Measurements from ENCODE around the gene PPME1.

PPME1 gene

DNA sequence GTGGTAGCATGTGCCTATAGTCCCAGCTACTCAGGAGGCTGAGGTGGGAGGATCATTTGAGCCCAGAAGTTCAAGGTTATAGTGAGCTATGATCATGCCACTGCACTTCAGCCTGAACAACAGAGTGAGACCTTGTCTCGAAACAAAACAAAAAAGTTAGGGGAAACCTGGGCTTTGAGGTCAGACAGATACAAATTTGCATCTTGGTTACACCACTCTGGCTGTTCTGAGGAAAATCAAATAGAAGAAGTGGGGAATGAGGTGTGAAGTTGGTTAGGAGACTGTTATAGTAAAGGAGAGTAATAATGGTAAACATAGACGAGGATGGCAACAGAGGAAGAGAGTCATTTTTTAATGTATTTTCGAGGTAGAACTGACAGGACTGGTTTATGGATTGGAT is 62.6 kb downstream of the PPME1 start:
- DNase-seq = no peak

DNA sequence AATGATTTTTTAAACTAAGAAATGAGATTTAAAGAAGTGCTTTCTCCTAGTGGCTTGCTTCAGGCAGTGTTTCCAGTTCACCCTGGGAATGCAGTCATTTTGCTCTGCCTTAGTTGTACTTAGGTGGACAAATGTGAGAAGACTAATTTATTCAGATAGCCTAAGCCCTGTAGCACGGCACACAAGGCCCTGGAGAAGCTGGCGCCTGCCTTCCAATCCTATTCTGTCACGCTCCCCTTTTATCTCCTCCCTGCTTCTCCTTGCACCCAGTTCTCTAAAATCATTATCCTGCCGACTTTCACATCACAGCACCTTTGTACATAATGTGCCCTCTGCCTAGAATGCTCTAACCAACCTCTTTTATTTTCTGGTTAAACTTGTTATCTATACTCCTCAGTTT is 64.0 kb downstream of the PPME1 start:
- DNase-seq = no peak

DNA sequence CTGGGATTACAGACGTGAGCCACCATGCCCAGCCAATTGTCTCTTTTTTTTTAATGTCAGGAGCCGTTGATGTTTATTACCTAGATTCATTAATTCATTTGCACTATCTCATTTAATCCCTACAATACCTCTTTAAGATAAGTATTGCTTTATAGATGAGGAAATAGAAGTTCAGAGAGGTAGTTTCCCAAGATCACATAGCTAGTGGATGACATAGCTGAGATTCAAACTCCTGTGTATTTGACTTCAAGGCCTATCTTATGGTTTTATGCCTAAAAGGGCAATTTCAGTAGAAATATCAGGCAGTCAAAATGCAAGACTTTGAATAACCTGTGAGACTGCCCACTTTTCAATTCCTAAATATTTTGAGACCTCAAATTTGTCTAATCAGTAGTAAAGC is 66.5 kb downstream of the PPME1 start:
- no peak for DNase-seq

DNA sequence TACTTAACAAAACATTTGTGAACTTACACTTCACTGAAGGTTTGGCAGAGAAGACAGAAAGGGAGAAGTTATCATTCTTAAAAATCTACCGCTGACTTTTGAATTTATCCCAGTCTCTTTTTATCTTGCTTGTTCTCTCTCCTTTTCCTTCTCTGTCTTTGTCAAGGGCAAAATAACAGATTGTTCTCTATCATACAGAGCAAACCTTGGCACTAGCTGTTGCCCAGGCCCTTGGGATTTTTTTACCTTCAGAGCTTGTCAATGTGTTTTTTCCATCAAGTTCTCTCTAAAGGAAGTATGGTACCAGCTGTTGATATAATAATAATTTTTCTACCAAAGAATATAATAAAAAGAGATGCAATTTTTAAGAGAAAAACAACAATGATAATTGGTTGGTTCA is 67.2 kb downstream of the PPME1 start:
- DNase-seq = no peak

DNA sequence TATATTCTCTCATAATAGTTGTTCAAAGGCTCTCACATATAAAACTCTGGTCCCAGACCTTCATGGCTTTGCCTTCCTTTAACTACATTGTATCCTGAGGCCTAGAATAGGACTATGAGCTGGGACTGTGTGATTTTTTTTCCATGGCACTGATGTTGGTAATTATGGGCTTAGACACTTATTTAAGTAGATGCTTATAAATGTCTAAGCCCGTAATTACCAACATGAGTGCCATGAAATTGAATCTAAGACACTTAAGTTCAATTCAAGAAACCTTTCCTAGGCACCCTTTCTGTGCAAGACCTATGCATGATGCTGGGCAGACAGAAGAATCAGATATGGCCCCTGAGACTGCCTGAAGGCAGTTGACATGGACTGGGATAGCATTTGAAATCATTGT is 77.4 kb downstream of the PPME1 start:
- DNase-seq = peak; percentile 81

DNA sequence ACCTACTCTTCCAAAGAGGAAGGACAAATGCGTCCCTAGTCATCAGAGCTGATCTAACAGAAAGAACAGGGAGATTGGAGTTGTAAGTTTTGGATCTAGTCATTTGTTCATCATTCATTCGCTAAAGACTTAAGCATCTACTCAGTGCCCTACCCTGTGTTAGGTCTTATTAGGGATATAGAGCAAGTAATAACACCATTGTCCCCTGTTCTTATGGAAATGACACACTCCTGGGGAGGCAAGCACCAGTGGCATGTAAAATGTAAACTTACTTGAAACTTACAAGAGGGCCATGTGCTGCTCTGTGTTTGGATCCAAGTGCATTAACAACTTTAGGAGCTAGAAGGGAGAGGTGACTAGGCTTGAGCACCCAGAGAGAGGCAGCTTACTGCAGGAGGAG is 78.4 kb downstream of the PPME1 start:
- DNase-seq = no peak

DNA sequence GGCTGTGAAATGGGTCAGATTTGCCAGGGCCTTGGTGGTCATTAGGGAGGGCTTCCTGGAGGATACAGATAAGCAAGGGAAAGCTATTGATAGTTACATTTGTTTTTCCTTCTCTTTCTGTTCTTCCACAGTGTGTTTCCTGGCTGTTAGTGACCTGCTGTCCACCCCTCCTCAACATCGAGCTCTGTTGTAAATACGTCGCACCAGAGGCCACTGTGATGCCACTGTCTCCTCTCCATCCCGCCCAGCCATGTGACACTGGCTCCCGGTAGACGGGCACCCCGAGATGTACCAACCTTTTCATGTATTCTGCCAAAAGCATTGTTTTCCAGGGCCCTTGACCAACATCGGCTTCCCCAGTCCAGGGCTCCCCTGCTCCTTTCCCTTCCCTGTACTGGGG is 82.3 kb downstream of the PPME1 start:
- DNase-seq = no peak

DNA sequence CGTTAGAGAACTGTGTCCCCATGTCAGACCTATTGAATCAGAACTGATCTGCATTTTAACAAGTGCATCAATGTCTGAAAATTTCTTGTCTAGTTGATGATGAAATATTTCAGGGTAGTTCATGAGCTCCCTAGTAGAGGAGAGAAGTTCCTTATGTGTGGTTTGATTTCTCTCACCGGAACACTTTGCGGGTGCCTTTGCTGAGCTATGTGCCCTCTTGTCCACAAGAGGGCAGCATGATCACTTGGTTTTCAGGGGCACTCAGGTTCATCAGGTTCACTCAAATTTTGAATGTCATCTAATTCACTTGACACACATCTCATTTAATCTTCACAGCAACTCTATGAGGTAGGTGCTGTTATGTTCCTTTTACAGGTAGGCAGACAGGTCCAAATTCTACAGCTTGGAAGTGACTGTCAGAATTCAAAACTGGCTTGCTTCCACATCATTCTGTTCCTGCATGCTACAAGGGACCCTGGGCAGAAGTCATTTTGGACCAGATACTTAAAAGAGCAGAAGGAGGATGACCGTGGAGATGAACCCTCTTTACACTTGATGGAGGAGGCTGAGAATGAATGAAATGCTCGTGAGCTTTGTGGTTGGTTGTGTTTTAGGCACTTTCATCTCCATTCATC is 84.8 kb downstream of the PPME1 start:
- DNase-seq = peak; percentile 33

DNA sequence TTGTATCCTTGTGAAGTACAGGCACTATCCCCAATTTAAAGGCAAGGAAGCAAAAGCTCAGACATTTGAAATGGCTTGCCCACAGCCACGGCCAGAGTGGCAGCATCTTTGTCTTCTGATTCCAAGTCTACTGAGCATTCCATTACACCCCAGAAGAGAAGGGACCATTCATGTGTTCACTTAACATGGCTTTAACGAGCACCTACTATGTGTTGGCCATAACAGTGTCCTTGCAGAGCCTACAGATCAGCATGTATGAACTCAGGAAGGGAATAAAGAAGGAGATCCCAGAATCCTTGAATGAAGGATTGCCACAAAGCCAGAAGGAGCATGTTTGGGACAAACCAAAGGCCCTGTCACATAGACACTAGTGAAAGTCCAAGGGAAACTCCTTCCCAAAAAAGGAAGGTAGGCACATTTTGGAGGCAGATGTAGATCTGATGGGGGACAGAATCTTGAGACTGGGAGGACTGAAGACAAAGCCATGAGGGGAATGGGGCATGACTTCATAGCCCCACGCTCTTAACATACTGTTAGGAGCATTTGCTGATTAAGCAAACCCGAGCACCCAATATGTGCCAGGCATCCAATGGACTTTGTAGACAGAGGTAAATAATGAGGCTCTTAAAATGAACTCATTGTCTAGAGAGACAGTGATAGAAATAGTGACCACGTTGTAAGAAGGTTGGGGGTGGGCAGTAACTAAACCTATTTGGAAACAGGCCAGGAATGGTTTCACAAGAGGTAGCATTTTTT is 85.5 kb downstream of the PPME1 start:
- DNase-seq = no peak

DNA sequence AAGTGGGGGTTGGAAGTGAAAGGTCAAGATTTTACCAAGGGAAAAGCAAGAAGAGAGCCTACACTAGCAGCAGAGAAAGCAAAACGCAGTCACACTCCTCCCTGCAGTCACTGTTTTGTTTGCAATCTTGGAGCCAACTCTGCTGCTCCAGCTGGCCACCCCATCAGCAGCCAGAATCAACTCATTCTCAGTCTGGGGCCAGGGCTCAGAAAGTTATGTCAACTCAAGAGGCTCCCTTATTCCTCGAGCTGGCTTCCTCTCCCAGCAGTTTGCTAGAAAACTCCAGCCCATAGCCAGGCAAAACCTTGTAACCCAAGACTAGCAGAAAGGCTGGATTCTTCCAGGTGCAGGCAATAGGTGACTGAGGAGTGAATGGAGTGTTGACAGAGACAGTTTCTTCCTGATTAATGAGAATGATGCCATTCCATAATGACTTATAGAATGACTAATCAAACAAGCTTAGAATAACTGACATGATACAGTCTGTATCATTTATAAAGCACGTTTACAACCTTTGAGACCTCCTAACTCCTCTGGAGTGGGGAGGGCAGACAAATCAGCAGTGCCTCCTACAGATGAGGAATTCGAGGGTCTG is 87.0 kb downstream of the PPME1 start:
- DNase-seq = no peak

DNA sequence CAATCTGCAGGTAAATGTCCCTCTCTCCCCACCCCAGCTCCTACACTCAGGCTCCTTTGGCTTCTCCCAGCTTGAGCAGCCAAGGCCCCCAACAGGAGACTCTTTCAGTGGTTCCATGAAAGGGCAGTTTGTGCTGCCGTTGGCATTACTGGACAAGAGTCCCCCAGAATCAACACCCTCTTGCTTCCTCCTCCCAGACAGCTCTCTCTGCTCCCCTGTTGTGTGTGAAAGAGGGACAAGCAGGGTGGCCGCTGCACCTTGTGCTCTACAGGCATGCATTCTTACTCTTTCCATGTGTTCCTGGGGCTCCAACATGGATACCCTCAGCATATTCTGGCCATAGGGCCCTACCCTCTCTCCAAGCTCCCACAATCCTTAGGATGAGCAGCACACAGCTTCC is 91.6 kb downstream of the PPME1 start:
- DNase-seq = no peak

DNA sequence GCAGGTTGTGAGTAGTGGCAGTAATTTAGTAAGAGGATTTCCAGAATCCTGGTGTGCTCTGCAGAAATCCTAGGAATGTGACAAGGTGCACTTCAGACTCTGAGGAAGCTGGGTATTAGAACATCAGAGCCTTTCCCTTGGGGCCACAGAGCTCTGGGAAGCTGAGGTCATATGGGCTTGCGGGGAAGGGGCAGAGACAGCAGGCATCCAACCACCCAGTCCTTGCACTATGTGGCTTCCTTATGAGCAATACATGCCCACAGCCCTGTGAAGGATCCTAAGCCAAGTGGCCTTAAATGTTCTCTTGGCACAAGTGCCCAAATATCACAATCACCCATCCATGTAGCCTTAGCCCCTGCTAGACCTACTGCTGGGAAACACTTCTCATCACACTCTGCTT is 94.2 kb downstream of the PPME1 start:
- no peak for DNase-seq

DNA sequence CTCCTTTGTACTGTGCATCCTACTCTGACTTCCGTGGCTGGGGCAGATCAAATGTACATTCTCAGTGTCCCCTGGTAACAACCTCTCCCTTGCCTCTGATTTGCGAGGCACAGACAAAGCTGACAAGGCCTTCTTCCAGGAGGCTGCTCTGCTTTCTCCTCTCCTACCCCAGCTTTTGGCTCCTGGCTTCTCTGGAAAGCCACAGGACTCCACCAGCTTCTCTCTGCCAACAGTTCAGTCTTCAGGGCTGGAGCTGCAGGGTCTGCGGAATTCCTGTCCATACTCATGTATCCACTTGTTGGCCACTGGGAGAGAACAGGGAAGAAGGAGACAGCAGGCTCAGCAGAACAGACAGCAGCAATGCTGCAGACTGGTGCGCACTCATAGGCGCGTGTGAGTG is 95.9 kb downstream of the PPME1 start:
- DNase-seq = no peak

DNA sequence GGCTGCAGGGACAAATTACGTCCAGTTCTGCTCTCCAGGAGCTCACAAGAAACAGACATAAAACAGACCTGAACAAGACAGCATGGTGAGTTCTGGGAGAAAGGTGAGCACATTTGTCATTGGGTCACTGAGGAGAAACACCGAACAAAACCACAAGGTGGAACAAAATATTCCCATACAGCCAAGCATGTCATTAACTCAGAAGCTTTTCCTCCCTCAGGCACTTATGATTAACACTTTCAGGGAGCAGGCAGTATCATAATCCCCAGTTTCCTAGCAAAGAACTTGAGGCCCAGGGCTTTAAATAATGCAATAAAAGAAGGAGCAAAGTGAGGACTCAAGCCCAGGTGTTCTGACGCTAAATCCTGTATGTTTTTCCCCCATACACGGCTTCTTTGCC is 97.4 kb downstream of the PPME1 start:
- peak; percentile 18 for DNase-seq

DNA sequence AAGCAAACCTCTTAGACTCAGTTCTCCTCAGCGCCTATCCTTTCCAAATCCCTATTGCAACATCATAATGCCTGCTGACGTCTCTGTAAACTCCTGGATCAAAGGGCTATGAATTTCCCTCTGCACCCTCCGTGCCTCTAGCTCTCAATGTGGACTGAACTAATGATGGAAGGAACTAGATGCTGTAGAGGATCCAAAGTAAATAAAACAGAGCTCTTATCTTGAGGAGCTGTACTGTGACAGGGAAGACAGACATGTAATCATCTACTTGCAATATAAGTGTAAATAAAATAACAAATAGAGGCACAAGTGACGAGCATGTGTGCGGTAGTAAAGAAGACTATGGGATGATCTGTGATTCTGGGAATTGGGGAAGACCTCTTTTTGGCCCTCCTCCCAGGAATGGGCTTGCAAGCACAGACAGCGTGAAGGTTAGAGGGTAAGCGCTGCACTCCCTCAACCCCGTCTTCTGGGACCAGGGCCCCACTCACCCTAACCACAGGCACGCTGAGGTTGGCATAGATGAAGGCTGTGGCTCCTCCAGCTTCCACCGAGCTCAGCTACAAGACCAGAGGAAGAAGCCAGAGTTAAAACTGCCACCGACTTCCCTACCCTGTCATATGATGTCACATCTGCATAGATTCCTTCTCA is 98.2 kb downstream of the PPME1 start:
- no peak for DNase-seq

DNA sequence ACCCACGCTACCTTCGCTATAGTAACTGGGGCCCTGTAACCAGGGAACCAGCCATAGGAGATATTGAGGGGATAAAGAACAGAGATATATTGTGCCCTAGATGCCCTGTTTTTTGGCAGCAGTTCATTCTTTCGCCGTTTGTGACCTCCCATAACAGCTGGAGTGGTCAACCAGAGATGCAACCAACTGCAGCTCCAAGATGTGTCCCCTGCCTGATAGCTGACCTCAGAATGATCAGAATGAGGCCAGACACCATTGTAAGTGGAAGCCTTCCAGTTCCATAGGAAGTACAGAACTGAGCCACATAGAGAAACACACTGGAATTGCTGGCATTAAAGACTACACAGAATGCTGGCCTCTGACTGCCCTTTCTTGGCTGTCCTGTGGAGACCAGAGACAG is 101.2 kb downstream of the PPME1 start:
- no peak for DNase-seq

DNA sequence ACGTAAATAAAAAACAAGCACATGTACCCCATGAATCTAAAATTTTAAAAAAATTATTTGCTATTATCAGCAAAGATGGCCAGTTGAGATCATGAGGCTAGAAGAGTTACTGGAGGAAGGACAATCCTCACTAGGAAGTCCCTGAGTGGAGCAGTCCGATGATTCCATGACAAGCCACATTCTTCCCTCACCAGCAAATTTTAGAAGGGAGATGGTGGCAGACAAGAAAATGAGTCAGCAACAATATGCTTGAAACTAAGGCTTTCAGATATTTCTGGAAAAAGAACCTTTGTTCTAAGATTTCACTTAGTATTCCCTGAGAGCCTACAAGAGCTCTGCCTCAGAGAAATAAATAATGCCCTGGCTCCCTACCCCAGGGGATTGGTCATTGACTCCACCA is 105.5 kb downstream of the PPME1 start:
- no peak for DNase-seq

DNA sequence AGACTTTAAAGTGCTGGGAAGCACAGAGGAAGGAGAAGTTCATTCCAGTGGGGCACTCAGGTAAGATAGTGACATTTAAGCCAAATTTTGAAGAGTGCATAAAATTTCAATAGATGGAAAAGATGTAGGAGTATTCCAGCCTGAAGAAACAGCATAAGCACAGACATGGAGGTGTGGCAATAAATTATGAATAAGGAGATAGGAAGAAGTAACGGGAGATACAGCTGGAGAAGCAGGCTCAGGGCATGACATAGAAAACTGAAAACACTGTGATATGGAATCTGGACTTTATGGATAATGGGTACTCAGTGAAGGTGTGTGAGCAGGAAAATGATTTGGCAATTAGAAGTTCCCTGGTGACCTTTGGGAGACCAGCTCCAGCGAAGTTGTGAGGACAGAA is 107.0 kb downstream of the PPME1 start:
- DNase-seq = no peak

DNA sequence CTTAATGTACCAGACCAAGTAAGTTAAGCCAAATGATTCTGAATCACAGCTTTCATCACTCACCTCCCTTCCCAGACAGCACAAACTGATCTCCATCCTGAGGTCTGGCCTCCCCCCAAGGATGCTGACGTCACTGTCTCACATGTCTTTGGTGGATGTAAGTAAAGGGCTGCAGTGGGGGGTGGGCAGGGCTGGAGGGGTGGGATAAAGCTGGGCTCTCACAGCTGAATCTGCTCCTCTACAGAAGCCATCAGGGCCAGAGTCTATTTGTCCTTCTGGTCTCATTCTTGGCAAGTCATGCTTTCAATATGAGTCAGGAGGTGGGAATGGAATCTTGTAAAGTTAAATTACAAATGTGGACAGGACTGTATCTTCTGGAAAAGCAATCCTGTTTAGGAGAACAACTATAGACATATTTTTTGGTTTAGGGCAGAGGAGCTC is 107.7 kb downstream of the PPME1 start:
- DNase-seq = no peak

DNA sequence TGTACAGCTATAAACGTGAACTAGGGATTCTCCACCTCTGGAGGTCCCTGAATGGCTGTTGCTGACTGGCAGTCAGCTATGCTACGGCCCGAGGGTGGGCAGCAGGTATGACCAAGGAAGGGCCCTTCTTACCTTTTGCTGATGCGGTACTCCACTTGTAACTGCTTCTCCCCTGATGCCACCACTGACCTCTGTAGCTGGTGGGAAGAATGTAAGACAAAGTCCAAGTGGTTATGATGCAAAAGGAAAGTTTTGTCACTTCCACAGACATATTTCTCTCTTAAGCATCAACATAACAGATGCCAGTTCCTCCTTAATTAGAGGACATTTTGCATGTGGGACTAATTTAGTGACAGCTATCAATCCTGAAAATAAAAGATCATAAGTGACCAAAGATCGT is 108.2 kb downstream of the PPME1 start:
- DNase-seq = no peak

DNA sequence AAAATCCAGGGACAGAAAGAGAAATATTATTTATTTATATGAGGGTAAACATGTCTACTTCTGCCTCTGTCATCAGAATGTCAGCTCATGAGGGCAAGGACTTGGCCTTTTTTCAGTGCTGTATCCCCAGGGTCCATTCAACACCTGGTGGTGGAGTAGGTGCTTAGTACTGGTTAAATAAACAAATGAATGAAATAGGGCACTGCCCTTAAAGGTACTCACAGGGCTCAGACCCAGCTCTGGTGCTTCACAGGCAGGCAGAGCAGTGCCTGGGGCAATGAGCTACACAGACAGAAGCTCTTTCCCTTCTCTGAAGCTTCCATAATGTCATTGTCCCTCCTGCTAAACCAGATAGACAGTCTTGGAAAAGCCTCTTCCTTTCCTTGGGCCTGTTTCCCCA is 109.4 kb downstream of the PPME1 start:
- DNase-seq = no peak

DNA sequence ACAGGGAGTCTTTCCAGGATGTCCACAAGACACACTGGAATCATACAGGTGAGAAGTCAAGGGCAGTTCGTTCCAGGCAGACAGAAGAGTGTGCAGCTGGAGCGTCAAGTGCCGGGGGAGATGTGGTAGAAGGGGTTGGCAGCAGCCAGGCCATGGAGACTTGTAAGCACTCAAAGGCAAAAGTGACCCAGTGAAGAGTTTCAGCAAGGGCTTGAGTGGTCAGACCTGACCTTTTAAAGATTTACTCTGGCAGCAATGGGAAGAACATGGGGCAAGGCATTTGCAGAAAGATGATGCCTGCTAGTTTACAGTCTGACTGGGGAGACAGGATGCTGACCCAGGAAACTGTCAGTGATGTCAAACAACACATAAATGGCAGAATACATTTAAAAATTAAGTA is 111.3 kb downstream of the PPME1 start:
- no peak for DNase-seq

DNA sequence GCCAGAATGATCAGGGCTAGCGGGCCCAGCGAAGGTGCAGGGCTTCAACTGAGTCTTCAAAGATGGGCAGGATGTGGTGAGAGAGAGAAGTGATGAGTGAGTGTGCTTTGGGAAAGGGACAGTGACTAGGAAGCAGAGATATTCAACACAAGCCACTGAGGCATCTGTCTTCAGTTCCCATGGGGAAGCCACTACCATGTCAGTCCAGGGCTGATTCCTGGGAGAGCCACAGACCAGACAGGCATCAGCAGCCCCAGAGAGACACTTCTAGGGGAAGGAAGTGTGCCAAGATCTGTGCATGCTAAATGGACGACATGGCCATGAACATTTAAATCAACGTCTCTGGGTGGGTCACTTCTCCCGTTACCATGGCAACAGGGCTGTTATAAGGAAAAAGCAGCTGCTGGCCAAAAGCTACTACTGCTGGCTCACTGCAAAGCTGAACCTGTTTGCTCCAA is 111.9 kb downstream of the PPME1 start:
- peak; percentile 28 for DNase-seq
